Activated CD8-positive, alpha-beta memory T cell treated with anti-CD3 and anti-CD28 coated beads, Interleukin-2, amount 50 U/mL, for 1 hour (primary cell): ENCODE data around the gene DNAH10.
"Not testable (repeated sequence)": the region's sequence is repeated elsewhere in the genome, so short reads cannot be mapped to it uniquely, and the experiment has no call there.

Experiments
- DNase-seq: peaks from one replicate; pipeline ENCODE4 v3.0.0-alpha.2; 2020; ENCODE audit errors: extremely low read depth

The DNAH10 gene

DNA sequence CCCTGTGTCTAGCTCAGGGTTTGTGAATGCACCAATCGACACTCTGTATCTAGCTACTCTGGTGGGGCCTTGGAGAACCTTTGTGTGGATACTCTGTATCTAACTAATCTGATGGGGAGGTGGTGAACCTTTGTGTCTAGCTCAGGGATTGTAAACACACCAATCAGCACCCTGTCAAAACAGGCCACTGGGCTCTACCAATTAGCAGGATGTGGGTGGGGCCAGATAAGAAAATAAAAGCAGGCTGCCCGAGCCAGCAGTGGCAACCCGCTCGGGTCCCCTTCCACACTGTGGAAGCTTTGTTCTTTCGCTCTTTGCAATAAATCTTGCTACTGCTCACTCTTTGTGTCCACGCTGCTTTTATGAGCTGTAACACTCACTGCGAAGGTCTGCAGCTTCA is 185.4 kb downstream of the DNAH10 start:
- DNase-seq, result not testable (repeated sequence)

GRCh38 chr12:123948401-123948795 is 186.3 kb downstream of the DNAH10 start:
- no peak for DNase-seq

DNA sequence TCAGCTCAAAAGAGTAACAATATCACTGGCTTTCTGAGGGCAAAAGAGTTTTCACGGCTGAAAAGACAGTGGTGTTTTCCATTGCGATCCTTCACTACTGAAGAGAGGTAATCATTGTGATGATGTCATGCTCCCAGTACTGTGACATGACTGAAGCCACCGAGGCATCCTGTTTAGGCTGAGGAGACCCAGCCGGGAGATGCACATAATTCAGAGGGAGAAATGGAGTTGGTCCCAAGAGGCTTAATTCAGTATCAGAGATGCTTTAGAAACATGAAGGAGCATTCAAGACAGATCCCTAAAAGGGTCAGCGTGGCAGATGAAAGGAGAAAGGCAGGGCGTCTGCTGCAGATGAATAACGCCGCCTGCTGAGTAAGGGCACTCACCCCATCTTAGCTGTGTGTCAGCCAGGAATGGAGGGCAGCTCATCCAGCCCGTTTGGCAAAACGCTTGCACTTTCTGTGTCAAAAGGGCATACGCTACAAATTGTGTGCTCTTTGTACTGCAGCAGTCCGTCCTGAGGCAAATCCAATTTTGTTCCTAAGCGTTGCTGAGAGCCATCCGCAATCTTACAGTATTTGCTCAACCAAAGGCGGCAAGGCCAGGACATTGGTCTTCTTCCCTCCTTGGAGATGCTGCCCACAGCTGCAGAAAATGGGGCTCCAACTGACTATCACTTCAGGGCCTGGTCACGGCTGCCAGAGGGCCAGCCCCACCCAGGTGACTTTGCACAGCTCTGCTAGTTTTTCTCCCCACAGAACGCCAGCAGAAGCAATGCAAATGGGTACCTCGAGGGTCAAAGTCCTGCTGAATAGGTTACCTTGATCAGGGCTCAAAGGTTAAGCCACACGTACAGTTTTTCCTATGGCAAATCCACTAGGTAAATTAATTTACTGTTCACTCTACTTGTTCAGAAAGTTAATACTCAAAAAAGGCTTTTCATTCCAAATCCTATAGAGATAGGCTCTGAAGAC is 187.0 kb downstream of the DNAH10 start:
- DNase-seq, result no peak

GRCh38 chr12:123949770-123950165 is 187.7 kb downstream of the DNAH10 start:
- no peak for DNase-seq

GRCh38 chr12:123950476-123951349 is 188.6 kb downstream of the DNAH10 start:
- no peak for DNase-seq

DNA sequence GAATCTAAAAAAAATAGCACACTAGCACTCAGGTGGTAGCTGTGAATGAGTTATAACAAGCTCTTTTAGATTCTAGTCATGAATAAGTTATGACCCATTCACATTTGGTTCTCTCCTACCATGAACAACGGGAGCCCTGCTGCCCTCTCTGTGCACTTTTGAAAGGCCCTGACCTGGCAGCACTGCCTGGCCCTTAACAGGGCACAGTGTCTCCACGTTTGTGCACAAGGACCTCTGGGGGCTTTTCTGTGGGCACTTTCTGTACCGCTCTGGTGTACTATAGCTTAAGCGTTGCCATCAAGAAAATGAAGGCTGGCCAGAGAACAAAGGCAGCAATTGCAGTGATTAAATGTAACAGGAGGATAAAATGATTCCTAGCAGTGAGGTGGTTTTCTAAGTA is 189.4 kb downstream of the DNAH10 start:
- DNase-seq, result no peak

DNA sequence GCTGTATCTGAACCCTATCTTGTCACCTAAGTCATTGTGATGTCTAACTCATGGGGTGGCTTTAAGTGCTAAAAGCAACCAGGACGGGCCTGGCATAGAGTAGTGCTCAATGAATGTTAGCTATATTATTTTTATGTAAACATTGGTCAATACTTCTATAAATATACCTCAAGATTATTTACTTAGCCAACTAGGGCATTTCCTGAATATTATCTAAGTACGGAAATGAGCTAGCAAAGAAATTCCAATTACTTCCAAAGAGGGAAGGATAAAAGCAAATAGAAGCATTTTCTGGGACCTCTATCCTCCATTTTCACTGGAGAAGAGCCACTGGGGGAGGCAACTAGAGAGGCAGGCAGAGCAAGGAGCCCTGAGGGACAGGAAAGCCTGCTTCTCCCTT is 189.9 kb downstream of the DNAH10 start:
- DNase-seq, result no peak

DNA sequence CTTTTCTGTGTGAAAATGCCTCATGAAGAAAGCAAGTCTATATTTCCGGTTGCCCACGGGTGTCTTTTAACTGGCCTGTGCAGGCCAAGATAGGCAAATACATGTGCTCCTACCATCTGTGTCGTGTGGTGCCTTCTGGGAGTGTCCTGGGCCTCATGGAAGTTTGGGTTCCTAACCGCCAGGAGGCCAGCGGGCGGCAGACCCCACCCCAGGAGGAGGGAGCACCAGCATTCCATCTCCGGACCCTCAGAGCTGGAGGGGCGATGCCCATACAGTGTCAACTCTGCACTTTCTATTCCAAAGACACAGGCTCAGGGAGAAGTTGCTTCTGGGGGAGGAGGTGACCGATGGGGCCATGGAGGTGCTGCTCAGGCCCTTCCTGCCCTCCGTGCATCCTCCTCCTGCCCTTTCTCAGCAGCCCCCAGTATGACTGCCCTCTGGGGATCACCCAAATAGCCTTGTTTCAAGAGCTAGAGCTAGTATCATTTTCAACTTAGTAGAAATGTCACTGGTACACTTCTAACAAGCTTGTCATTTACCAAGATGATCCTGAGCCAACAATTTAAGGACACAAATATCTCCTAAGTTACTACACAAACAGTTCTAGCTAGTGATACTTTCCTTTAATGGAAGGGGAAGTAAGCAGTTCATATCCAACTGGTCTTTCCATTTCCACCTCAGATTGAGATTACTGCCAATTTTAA is 192.7 kb downstream of the DNAH10 start:
- DNase-seq, result no peak

DNA sequence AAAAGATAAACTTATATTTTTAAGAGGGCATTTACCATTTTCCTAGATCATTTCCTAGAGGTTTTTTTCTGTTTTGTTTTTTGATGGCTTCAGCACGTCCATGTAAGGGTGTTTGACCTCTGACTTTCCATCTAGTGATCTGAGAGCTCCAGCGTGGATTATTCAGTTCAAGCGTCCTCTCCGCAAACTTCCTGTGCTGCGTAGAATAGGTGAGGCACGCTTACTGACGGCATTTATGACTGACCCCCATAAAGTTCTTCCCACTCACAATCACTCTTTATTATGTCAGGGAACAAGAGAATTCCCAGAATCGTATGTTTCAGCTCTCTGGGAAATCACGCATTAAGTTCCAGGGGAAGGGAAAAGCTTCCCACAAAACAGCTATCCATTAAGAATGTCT is 194.1 kb downstream of the DNAH10 start:
- DNase-seq, result no peak

GRCh38 chr12:123957196-123957595 is 195.1 kb downstream of the DNAH10 start:
- no peak for DNase-seq

GRCh38 chr12:123958462-123958861 is 196.4 kb downstream of the DNAH10 start:
- no peak for DNase-seq

DNA sequence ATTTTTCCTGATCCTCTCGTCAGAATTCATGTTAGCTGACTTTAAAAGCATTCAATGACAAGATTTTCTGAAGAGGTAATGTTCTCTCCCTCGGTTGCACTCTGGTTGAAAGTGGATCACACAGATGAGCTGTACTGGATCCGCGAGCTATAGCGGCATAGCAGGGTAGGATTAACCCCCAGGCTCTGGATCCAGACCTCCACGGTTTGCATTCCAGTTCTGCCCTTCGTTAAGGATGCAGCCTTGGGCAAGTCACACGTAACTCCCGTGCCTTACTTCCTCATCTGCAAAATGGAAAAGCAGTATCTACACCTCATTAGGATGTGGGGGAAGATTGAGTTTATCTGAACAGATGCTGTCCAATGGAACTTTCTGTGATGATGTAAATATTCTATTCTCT is 196.8 kb downstream of the DNAH10 start:
- no peak for DNase-seq

GRCh38 chr12:123960029-123960735 is 198.1 kb downstream of the DNAH10 start:
- DNase-seq, result no peak

DNA sequence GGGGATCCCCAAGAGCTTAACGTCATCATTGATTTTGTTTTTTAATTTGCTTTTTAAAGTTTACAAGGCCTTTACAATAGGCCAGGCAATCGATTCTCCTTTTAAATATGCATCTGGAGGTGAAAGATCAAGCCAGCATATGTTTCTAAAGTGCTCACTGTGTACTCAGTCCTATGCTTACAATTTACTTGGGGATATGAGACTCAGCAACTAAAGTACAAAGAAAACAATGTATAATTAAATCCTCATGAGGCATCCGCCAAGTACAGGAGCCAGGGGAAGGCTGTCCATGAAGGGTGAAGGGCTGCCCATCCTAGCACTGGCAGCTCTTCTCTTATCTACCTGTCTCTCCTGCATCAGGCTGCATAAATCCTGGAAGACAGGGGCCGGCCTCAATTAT is 198.8 kb downstream of the DNAH10 start:
- no peak for DNase-seq

- no peak for DNase-seq
These were observed 199.7 kb downstream of the DNAH10 start for GRCh38 chr12:123961585-123962345.

GRCh38 chr12:123962513-123962912 is 200.4 kb downstream of the DNAH10 start:
- DNase-seq, result no peak

DNA sequence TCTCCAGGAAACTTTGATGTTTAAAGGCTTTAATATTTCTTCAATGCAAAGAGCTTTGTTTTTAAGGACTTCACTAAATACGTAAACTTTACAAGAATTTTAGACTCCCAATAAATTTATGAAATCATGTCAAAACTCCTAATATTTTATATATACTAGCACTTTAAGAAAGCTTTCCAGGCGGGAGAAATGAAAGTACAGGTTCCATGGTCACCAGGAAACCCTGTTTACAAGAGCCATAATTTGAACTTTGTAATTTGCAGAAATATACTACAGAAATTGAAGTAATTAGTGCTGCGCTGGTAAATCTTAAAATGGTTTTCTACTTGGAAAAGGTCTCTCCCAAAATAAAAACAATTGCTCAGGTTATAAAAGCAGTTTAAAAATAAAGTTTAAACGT is 201.7 kb downstream of the DNAH10 start:
- no peak for DNase-seq

GRCh38 chr12:123965382-123965781 is 203.3 kb downstream of the DNAH10 start:
- no peak for DNase-seq

DNA sequence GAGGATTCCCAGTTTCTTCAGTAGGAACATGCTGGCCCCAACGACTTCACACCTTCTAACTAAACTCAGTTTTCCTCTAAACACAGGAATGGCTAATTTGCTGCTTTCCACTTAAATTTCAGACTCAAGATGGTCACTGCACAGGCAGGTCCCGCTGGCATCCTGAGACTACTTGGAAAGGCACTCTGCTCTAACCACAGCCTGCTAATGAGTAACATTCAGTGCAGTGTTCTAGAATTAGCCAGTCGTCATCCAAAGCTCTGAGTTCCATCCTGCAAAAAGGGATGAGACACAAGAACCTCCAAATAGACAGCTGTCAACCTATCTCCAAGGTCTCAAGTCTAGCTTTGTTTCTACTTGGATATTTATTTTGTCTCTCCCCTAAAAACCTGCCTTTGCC is 204.5 kb downstream of the DNAH10 start:
- no peak for DNase-seq

GRCh38 chr12:123967121-123967586 is 205.1 kb downstream of the DNAH10 start:
- DNase-seq, result no peak

- DNase-seq, result no peak
These were observed 209.3 kb downstream of the DNAH10 start for GRCh38 chr12:123971449-123971769.
